ENCODE results near the gene CERKL.

- TF ChIP-seq GABPB1 (CRISPR knock-in tag; IDR thresholded peaks at IDR 0.05), result no peak
- TF ChIP-seq EMX1 (CRISPR knock-in tag; IDR thresholded peaks at IDR 0.05), result no peak
- no peak for TF ChIP-seq HMGXB4 (CRISPR knock-in tag; IDR thresholded peaks at IDR 0.05)
- TF ChIP-seq MLX (CRISPR knock-in tag; IDR thresholded peaks at IDR 0.05), result no peak
- TF ChIP-seq CTCF (IDR thresholded peaks at IDR 0.05), result no peak
- no peak for TF ChIP-seq STAT6 (CRISPR knock-in tag; conservative IDR thresholded peaks at IDR 0.05; ENCODE audit: low read depth)
- no peak for TF ChIP-seq ESRRA (CRISPR knock-in tag; IDR thresholded peaks at IDR 0.05; ENCODE audit: borderline replicate concordance)
- TF ChIP-seq TEAD4 (CRISPR knock-in tag; IDR thresholded peaks at IDR 0.05), result no peak
- no peak for TF ChIP-seq JUN (CRISPR knock-in tag; IDR thresholded peaks at IDR 0.05)
- no peak for TF ChIP-seq MAX (CRISPR knock-in tag; IDR thresholded peaks at IDR 0.05)
- TF ChIP-seq TEAD1 (CRISPR knock-in tag; IDR thresholded peaks at IDR 0.05), result no peak
- TF ChIP-seq SMAD4 (CRISPR knock-in tag; IDR thresholded peaks at IDR 0.05), result no peak
- no peak for TF ChIP-seq ZSCAN18 (CRISPR knock-in tag; IDR thresholded peaks at IDR 0.05)
- TF ChIP-seq NFE2L1 (CRISPR knock-in tag; IDR thresholded peaks at IDR 0.05), result no peak
Measured at GRCh38 chr2:181678861-181679543, 22.1 kb upstream of the CERKL start.

All from WTC11 (cell line).